Calu3 (cell line): ENCODE measurements around the gene FNDC4. TPM values are rescaled to one million over a fixed set of nuclear protein-coding genes. Genes with fewer than 3 reads are reported as not detected.

Experiments used
- BruUV-seq: library from RNA; stranded (reverse); fragments of 400-500 nt; replicated peaks from 2 replicates; lab custom pipeline; 2021; lab: Mats Ljungman, UMichigan
- CTCF ChIA-PET: fragments of 300-600 bp; sonication (Branson Sonifier 250); formaldehyde crosslinking; loops from one replicate; lab custom pipeline; 2022; ENCODE audit warnings: antibody characterized with exemption; lab: Charles Lee
- DNase-seq: peaks from one replicate; pipeline ENCODE4 v3.0.0; 2022
- H3K27ac Mint-ChIP-seq: one replicate; pipeline ENCODE4 v1.8.0; 2022; ENCODE audit warnings: mixed read lengths; ENCODE audit not compliant: unreplicated experiment
- H3K27me3 Mint-ChIP-seq: one replicate; pipeline ENCODE4 v1.8.0; 2022; ENCODE audit warnings: mixed read lengths; ENCODE audit not compliant: unreplicated experiment
- H3K36me3 Mint-ChIP-seq: one replicate; pipeline ENCODE4 v1.8.0; 2022; ENCODE audit warnings: mild to moderate bottlenecking, moderate library complexity, mixed read lengths; ENCODE audit not compliant: insufficient read depth, unreplicated experiment
- H3K4me1 Mint-ChIP-seq: one replicate; pipeline ENCODE4 v1.8.0; 2022; ENCODE audit warnings: mild to moderate bottlenecking, low read depth, mixed read lengths; ENCODE audit not compliant: unreplicated experiment
- H3K4me3 Mint-ChIP-seq: one replicate; pipeline ENCODE4 v1.8.0; 2022; ENCODE audit warnings: mild to moderate bottlenecking, low read depth, moderate library complexity, mixed read lengths; ENCODE audit not compliant: unreplicated experiment
- H3K9me3 Mint-ChIP-seq: one replicate; pipeline ENCODE4 v1.8.0; 2022; ENCODE audit warnings: low read depth, mixed read lengths; ENCODE audit not compliant: unreplicated experiment
- CTCF ChIP-seq: fragments of 200-600 bp; IDR thresholded peaks from one replicate; pipeline ENCODE4 v1.8.0; 2022; ENCODE audit warnings: antibody characterized with exemption; ENCODE audit not compliant: unreplicated experiment
- intact Hi-C: fragments of 100-400 bp; cut with micrococcal nuclease; formaldehyde crosslinking; loops from one replicate; pipeline ENCODE4 v1.10.0; 2022; ENCODE audit not compliant: unreplicated experiment
- total RNA-seq: library from RNA; stranded (reverse); gene quantifications from 2 replicates; pipeline ENCODE4 v1.2.3, GENCODE V29; 2022

FNDC4 gene
- total RNA-seq, 1 experiment from 2014 or later, result 7.2 TPM

- peaks cover 20% of the 10 kb centered on the region for H3K36me3 Mint-ChIP-seq
- CTCF ChIA-PET, result no interaction called here
- no peaks in the 10 kb centered on the region for H3K27me3 Mint-ChIP-seq
- intact Hi-C loops, result loop anchor here (10.0 kb wide), 1 partner anchor 126 kb away; the partner anchor contains the start of genes CCDC121 and GPN1
- no peak for DNase-seq
- H3K27ac Mint-ChIP-seq, result no peak overlapping the region
- H3K9me3 Mint-ChIP-seq, result no peaks in the 10 kb centered on the region
- BruUV-seq, result no TSS peak
- no peak overlapping the region for H3K4me3 Mint-ChIP-seq
- TF ChIP-seq CTCF, result no peak
- H3K4me1 Mint-ChIP-seq, result peaks cover 45% of the 10 kb centered on the region
These were observed 4.0 kb upstream of the FNDC4 start for GRCh38 chr2:27498975-27499374.

GRCh38 chr2:27497288-27497627 lies 2.3 kb upstream of the FNDC4 start:
- H3K9me3 Mint-ChIP-seq, result no peaks in the 10 kb centered on the region
- no peak for DNase-seq
- no peak for TF ChIP-seq CTCF
- intact Hi-C loops, result loop anchor here (10.0 kb wide), 1 partner anchor 128 kb away; the partner anchor contains the start of genes CCDC121 and GPN1
- BruUV-seq, result no TSS peak
- H3K4me3 Mint-ChIP-seq, result peak overlapping the region; percentile 85
- CTCF ChIA-PET, result no interaction called here
- peaks cover 25% of the 10 kb centered on the region for H3K36me3 Mint-ChIP-seq
- peak overlapping the region; percentile 79 for H3K27ac Mint-ChIP-seq
- H3K4me1 Mint-ChIP-seq, result peaks cover 45% of the 10 kb centered on the region
- H3K27me3 Mint-ChIP-seq, result no peaks in the 10 kb centered on the region

GRCh38 chr2:27496357-27497287 lies 1.6 kb upstream of the FNDC4 start, which contains the start of gene GCKR:
Gene GCKR, plus strand, starts transcription at chr2:27496839. Its CDS starts 66 bp downstream, at chr2:27496905.
- H3K9me3 Mint-ChIP-seq, result no peaks in the 10 kb centered on the region
- TF ChIP-seq CTCF, result no peak
- CTCF ChIA-PET, result interaction anchor here (0.5 to 0.6 kb wide), 2 partner anchors 26 to 336 kb away, joined by 5 to 6 read pairs; no protein-coding TSS in a partner anchor
- peaks cover 45% of the 10 kb centered on the region for H3K4me1 Mint-ChIP-seq
- peak within 1 kb of the TSS; percentile 79 for H3K27ac Mint-ChIP-seq
- H3K4me3 Mint-ChIP-seq, result peak within 1 kb of the TSS; percentile 85
- H3K27me3 Mint-ChIP-seq, result no peaks in the 10 kb centered on the region
- peak; percentile 72 for DNase-seq
- intact Hi-C loops, result loop anchor here (10.0 kb wide), 1 partner anchor 128 kb away; the partner anchor contains the start of genes CCDC121 and GPN1
- BruUV-seq, result no TSS peak
- peaks cover 25% of the 10 kb centered on the region for H3K36me3 Mint-ChIP-seq

- BruUV-seq, result no TSS peak
- intact Hi-C loops, result loop anchor here (10.0 kb wide), 1 partner anchor 129 kb away; the partner anchor contains the start of genes CCDC121 and GPN1
These were observed 898 bp upstream of the FNDC4 start for GRCh38 chr2:27495840-27496356.

More at GRCh38 chr2:27495840-27496356, 898 bp upstream of the FNDC4 start:
- no peak for TF ChIP-seq CTCF
- CTCF ChIA-PET, result interaction anchor here (0.6 kb wide), 1 partner anchor 27 kb away, joined by 6 read pairs; no protein-coding TSS in a partner anchor
- Mint-ChIP-seq H3K36me3 (peaks cover 25% of the 10 kb centered on the region), H3K4me3 (peak overlapping the region; percentile 85), H3K4me1 (peaks cover 45% of the 10 kb centered on the region), H3K27ac (peak overlapping the region; percentile 79), H3K27me3 (no peaks in the 10 kb centered on the region), H3K9me3 (no peaks in the 10 kb centered on the region)
- no peak for DNase-seq
